Thyroid gland (tissue), 4 donors: ENCODE data around the gene NME3. TPM values are rescaled to one million over a fixed set of nuclear protein-coding genes. Genes with fewer than 3 reads are reported as not detected.

ENCODE experiments used
- DNase-seq, 2 donors: peaks; one replicate each; pipeline ENCODE4 v3.0.0-alpha.2; 2019
- H3K27ac ChIP-seq, 3 donors: fragments of 200-600 bp; sonication (generic); 1 replicate in 2 of 3; 2 replicates in 1 of 3; pipeline ENCODE4 v1.5.1; 2016 to 2019; ENCODE audit warnings: mild to moderate bottlenecking in 1 of 3, moderate library complexity in 1 of 3
- H3K27me3 ChIP-seq: fragments of 200-600 bp; sonication (generic); one replicate; pipeline ENCODE4 v1.5.1; 2019
- H3K36me3 ChIP-seq, 2 donors: fragments of 200-600 bp; sonication (generic); one replicate each; pipeline ENCODE4 v1.5.1; 2016 to 2019
- H3K4me1 ChIP-seq, 2 donors: fragments of 200-600 bp; sonication (generic); one replicate each; pipeline ENCODE4 v1.5.1; 2017 to 2019
- H3K4me3 ChIP-seq, 3 donors: fragments of 200-600 bp; sonication (generic); replicated peaks in 1 of 3; 1 replicate in 2 of 3; 2 replicates in 1 of 3; pipeline ENCODE4 v1.5.1; 2016; ENCODE audit warnings: mild to moderate bottlenecking in 1 of 3
- H3K9me3 ChIP-seq: fragments of 200-600 bp; sonication (generic); one replicate; pipeline ENCODE4 v1.5.1; 2017
- POLR2A ChIP-seq, 2 donors: fragments of 450-650 bp; IDR thresholded peaks; one replicate each; pipeline ENCODE4 v1.6.1; 2017; ENCODE audit warnings: antibody characterized with exemption in 2 of 2, mild to moderate bottlenecking in 2 of 2, moderate library complexity in 1 of 2
- WGBS, 2 donors: methylation state at CpG; one replicate each; pipeline ENCODE4 v1.1.5; 2017; 5-methylcytosine and 5-hydroxymethylcytosine counted together
- intact Hi-C: fragments of 100-400 bp; cut with DNase I; formaldehyde crosslinking; loops from one replicate; pipeline ENCODE4 v1.15.1; 2023
- total RNA-seq, 4 donors: library from RNA; depleted of rRNA; stranded (reverse); fragments of >200 nt; gene quantifications; one replicate each; pipeline ENCODE4 v1.2.3, GENCODE V29; 2016
- TF ChIP-seq, protein P1 (sequence below), 6 experiments: fragments of 200-600 bp in 3 of 6; fragments of 450-650 bp in 3 of 6; sonication (generic) in 3 of 6; IDR thresholded peaks; one replicate each; pipeline ENCODE4 v1.5.1; 2016 to 2019; ENCODE audit warnings: antibody characterized with exemption in 6 of 6, mild to moderate bottlenecking in 2 of 6, inconsistent platforms in 1 of 6, moderate library complexity in 1 of 6

Gene NME3
- total RNA-seq: 100 to 1,000 TPM in 2 of 4 donors, 10 to 100 TPM in 2; 43.7 to 173 (median 103) TPM

- Histone ChIP-seq H3K4me1 (peaks cover 23 to 26% of the 10 kb centered on the region in 2 donors), H3K36me3 (peaks cover 14 to 21% of the 10 kb centered on the region in 2 donors), H3K27me3 (no peaks in the 10 kb centered on the region), H3K27ac (peak within 1 kb of the TSS; percentile 46 to 64 (median 48)), H3K9me3 (no peaks in the 10 kb centered on the region), H3K4me3 (peak within 1 kb of the TSS; percentile 86 to 97 (median 86))
- DNase-seq: peak; percentile 71 to 74
- TF ChIP-seq, protein P1, sequence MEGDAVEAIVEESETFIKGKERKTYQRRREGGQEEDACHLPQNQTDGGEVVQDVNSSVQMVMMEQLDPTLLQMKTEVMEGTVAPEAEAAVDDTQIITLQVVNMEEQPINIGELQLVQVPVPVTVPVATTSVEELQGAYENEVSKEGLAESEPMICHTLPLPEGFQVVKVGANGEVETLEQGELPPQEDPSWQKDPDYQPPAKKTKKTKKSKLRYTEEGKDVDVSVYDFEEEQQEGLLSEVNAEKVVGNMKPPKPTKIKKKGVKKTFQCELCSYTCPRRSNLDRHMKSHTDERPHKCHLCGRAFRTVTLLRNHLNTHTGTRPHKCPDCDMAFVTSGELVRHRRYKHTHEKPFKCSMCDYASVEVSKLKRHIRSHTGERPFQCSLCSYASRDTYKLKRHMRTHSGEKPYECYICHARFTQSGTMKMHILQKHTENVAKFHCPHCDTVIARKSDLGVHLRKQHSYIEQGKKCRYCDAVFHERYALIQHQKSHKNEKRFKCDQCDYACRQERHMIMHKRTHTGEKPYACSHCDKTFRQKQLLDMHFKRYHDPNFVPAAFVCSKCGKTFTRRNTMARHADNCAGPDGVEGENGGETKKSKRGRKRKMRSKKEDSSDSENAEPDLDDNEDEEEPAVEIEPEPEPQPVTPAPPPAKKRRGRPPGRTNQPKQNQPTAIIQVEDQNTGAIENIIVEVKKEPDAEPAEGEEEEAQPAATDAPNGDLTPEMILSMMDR (IDR thresholded peaks at IDR 0.05): no peak
- TF ChIP-seq POLR2A (IDR thresholded peaks at IDR 0.05): no peak
- intact Hi-C loops: no loop called here
- WGBS, 2 donors: 0% methylated on average over 4 to 8 of the region's 79 CpGs
Measured at GRCh38 chr16:1771188-1771863, at the start of gene NME3. TSS of gene NME3 (minus strand) at chr16:1771543. CDS start at chr16:1771534, 9 bp downstream.

GRCh38 chr16:1820946-1821290, 49.6 kb upstream of the NME3 start:
- Histone ChIP-seq H3K9me3 (no peaks in the 10 kb centered on the region), H3K36me3 (peaks cover 34 to 48% of the 10 kb centered on the region in 2 donors), H3K4me3 (no peak overlapping the region), H3K27ac (no peak overlapping the region), H3K27me3 (no peaks in the 10 kb centered on the region), H3K4me1 (peaks cover 8 to 21% of the 10 kb centered on the region in 2 donors)
- intact Hi-C loops: no loop called here
- DNase-seq: no peak
- TF ChIP-seq, protein P1 (IDR thresholded peaks at IDR 0.05): no peak
- no peak for TF ChIP-seq POLR2A (IDR thresholded peaks at IDR 0.05)
- WGBS, 2 donors: 90 to 92% methylated on average over 2 to 6 of the region's 12 CpGs

DNA sequence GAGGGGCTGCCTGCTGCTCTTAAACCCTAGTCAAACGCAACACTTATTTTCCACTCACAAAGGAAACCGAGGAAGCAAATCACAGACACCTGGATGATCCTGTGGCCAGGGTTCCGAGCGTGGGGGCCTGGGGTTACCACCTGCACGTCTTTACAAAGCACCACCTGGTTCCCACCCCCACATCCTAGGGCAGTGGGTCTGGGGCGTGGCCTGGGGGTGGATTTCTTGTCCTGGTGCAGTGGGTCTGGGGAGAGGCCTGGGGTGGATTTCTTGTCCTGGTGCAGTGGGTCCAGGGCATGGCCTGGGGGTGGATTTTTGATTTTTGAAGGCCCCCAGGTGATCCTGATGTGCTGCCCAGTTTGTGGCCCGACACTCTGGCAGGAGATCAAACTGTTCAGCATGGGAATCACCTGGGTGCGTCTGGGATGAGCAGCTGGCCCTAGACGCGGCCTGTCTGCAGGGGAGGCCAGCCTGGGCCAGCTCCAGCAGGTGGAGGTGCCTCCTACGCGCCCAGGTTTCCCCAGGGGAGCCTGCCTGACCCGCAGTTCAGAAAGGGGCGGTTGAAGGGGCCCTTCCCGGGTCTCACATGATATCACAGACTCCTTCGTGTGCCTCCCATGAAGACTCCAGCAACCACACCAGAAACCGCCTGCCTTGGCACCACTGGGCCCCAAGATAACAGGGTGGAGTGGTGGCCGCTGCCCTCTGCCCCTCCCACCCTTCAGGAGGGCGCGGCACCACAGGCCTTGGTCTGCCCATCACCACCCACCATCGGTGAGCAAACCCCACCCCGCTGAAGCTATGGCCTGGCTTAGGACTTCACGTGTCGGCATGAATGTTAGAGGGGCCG, 49.0 kb upstream of the NME3 start:
- intact Hi-C loops: no loop called here
- Histone ChIP-seq H3K36me3 (peaks cover 34 to 52% of the 10 kb centered on the region in 2 donors), H3K27me3 (no peaks in the 10 kb centered on the region), H3K9me3 (no peaks in the 10 kb centered on the region), H3K4me1 (peaks cover 2 to 16% of the 10 kb centered on the region in 2 donors), H3K4me3 (no peak overlapping the region), H3K27ac (no peak overlapping the region)
- DNase-seq: no peak
- 93 to 98% methylated on average over 5 to 18 of the region's 25 CpGs for WGBS, 2 donors
- TF ChIP-seq, protein P1 (IDR thresholded peaks at IDR 0.05): no peak
- no peak for TF ChIP-seq POLR2A (IDR thresholded peaks at IDR 0.05)

GRCh38 chr16:1819611-1820010, 48.3 kb upstream of the NME3 start:
- TF ChIP-seq, protein P1 (IDR thresholded peaks at IDR 0.05): no peak
- no peak for TF ChIP-seq POLR2A (IDR thresholded peaks at IDR 0.05)
- Histone ChIP-seq H3K4me3 (no peak overlapping the region), H3K27ac (no peak overlapping the region), H3K27me3 (no peaks in the 10 kb centered on the region), H3K4me1 (peaks cover 0 to 9% of the 10 kb centered on the region in 2 donors), H3K36me3 (peaks cover 34 to 53% of the 10 kb centered on the region in 2 donors), H3K9me3 (no peaks in the 10 kb centered on the region)
- DNase-seq: no peak
- intact Hi-C loops: no loop called here
- 93 to 96% methylated on average over 15 of the region's 15 CpGs for WGBS, 2 donors
